Keratinocyte (primary cell): Measurements from ENCODE around the gene B3GNT4.

Experiments used
- CTCF ChIP-seq, 3 experiments: IDR thresholded peaks in 1 of 3; conservative IDR thresholded peaks in 1 of 3; optimal IDR thresholded peaks in 1 of 3; 2 replicates in 2 of 3; 3 replicates in 1 of 3; pipeline versions ENCODE3 to v1.5.1; 2011; ENCODE audit warnings: low read length in 3 of 3, mild to moderate bottlenecking in 3 of 3, moderate library complexity in 2 of 3, control low read depth in 1 of 3, inconsistent platforms in 1 of 3; ENCODE audit not compliant: insufficient read depth in 2 of 3; ENCODE audit errors: extremely low read depth in 1 of 3
- EZH2 ChIP-seq: IDR thresholded peaks from one replicate; pipeline ENCODE4 v1.6.1; 2012; ENCODE audit warnings: inconsistent platforms, mild to moderate bottlenecking, low read length, moderate library complexity

GRCh38 chr12:122162976-122163375 lies 40.5 kb upstream of the B3GNT4 start:
- TF ChIP-seq CTCF (optimal IDR thresholded peaks at IDR 0.05 in 1 of 3, IDR thresholded peaks at IDR 0.05 in 1 of 3, conservative IDR thresholded peaks at IDR 0.05 in 1 of 3; ENCODE audit: extremely low read depth in 1 of 3, insufficient read depth in 2 of 3, low read length in 3 of 3) (no peak), EZH2 (no peak)
